ENCODE data around the gene SEMA5B. TPM values are rescaled to one million over a fixed set of nuclear protein-coding genes. Genes with fewer than 3 reads are reported as not detected.

Gene SEMA5B
- total RNA-seq, 1 experiment from 2014 or later: 0.04 TPM

GRCh38 chr3:122966045-122966444 lies 61.5 kb downstream of the SEMA5B start:
- no peak for TF ChIP-seq CTCF (conservative IDR thresholded peaks at IDR 0.05; ENCODE audit: low read depth, low read length)
- TF ChIP-seq EZH2 (IDR thresholded peaks at IDR 0.05; ENCODE audit: low read length, unreplicated experiment): no peak
- no peak for TF ChIP-seq EZH2phosphoT487 (IDR thresholded peaks at IDR 0.05; ENCODE audit: borderline replicate concordance, low read length)
- POLR2A ChIA-PET (ENCODE audit: unreplicated experiment): no interaction called here
- Histone ChIP-seq H3K9me2 (replicated peaks; ENCODE audit: low read length) (no peaks in the 10 kb centered on the region), H3K36me3 (ENCODE audit: low read depth, low read length) (no peaks in the 10 kb centered on the region), H4K20me1 (ENCODE audit: low read length) (no peaks in the 10 kb centered on the region), H3K79me2 (ENCODE audit: low read length) (no peaks in the 10 kb centered on the region), H3K9ac (ENCODE audit: low read length) (no peak overlapping the region), H3F3A (ENCODE audit: low read length, unreplicated experiment) (no peaks in the 10 kb centered on the region), H3K27me3 (ENCODE audit: low read length) (peaks cover 63% of the 10 kb centered on the region), H3K27ac (ENCODE audit: low read length) (no peak overlapping the region), H3K4me3 (ENCODE audit: low read length) (no peak overlapping the region), H3K4me1 (ENCODE audit: insufficient read depth, low read length) (no peaks in the 10 kb centered on the region), H2AFZ (ENCODE audit: low read length) (no peak overlapping the region), H3K4me2 (ENCODE audit: low read length) (no peak overlapping the region), H3K9me3 (ENCODE audit: low read length) (no peaks in the 10 kb centered on the region)
- CTCF ChIA-PET: no interaction called here
- no TSS peak for BruUV-seq (replicated peaks)
- intact Hi-C loops (cut with micrococcal nuclease): no loop called here
- DNase-seq: no peak
- no peak for ATAC-seq

GRCh38 chr3:122964811-122965210 lies 62.8 kb downstream of the SEMA5B start:
- H3K4me3 ChIP-seq (ENCODE audit: low read length): no peak overlapping the region
- no peaks in the 10 kb centered on the region for H3K9me3 ChIP-seq (ENCODE audit: low read length)
- POLR2A ChIA-PET (ENCODE audit: unreplicated experiment): no interaction called here
- peaks cover 59% of the 10 kb centered on the region for H3K27me3 ChIP-seq (ENCODE audit: low read length)
- H3K9me2 ChIP-seq (replicated peaks; ENCODE audit: low read length): no peaks in the 10 kb centered on the region
- H3K4me1 ChIP-seq (ENCODE audit: insufficient read depth, low read length): no peaks in the 10 kb centered on the region
- no peaks in the 10 kb centered on the region for H3K36me3 ChIP-seq (ENCODE audit: low read depth, low read length)
- H2AFZ ChIP-seq (ENCODE audit: low read length): no peak overlapping the region
- H3K4me2 ChIP-seq (ENCODE audit: low read length): no peak overlapping the region
- CTCF ChIA-PET: interaction anchor here (0.6 kb wide), 1 partner anchor 10 kb away, joined by 4 read pairs; no protein-coding TSS in a partner anchor
- BruUV-seq (replicated peaks): no TSS peak
- H3K9ac ChIP-seq (ENCODE audit: low read length): no peak overlapping the region
- DNase-seq (no peak), ATAC-seq (no peak)
- no peaks in the 10 kb centered on the region for H4K20me1 ChIP-seq (ENCODE audit: low read length)
- intact Hi-C loops (cut with micrococcal nuclease): no loop called here
- no peaks in the 10 kb centered on the region for H3K79me2 ChIP-seq (ENCODE audit: low read length)
- H3K27ac ChIP-seq (ENCODE audit: low read length): no peak overlapping the region
- no peaks in the 10 kb centered on the region for H3F3A ChIP-seq (ENCODE audit: low read length, unreplicated experiment)
- TF ChIP-seq EZH2phosphoT487 (IDR thresholded peaks at IDR 0.05; ENCODE audit: borderline replicate concordance, low read length) (no peak), EZH2 (IDR thresholded peaks at IDR 0.05; ENCODE audit: low read length, unreplicated experiment) (no peak)

GRCh38 chr3:122962149-122962548 lies 65.4 kb downstream of the SEMA5B start:
- ATAC-seq: no peak
- CTCF ChIA-PET: no interaction called here

More at GRCh38 chr3:122962149-122962548, 65.4 kb downstream of the SEMA5B start:
- no peak for DNase-seq
- Histone ChIP-seq H3K79me2 (ENCODE audit: low read length) (no peaks in the 10 kb centered on the region), H3K4me1 (ENCODE audit: insufficient read depth, low read length) (no peaks in the 10 kb centered on the region), H3K36me3 (ENCODE audit: low read depth, low read length) (no peaks in the 10 kb centered on the region), H3K4me2 (ENCODE audit: low read length) (no peak overlapping the region), H3K27ac (ENCODE audit: low read length) (no peak overlapping the region), H3K9me3 (ENCODE audit: low read length) (no peaks in the 10 kb centered on the region), H3F3A (ENCODE audit: low read length, unreplicated experiment) (no peaks in the 10 kb centered on the region), H3K4me3 (ENCODE audit: low read length) (no peak overlapping the region), H3K27me3 (ENCODE audit: low read length) (peaks cover 72% of the 10 kb centered on the region), H3K9me2 (replicated peaks; ENCODE audit: low read length) (no peaks in the 10 kb centered on the region), H4K20me1 (ENCODE audit: low read length) (no peaks in the 10 kb centered on the region), H3K9ac (ENCODE audit: low read length) (no peak overlapping the region), H2AFZ (ENCODE audit: low read length) (no peak overlapping the region)
- no peak for TF ChIP-seq CTCF (conservative IDR thresholded peaks at IDR 0.05; ENCODE audit: low read depth, low read length)
- TF ChIP-seq EZH2 (IDR thresholded peaks at IDR 0.05; ENCODE audit: low read length, unreplicated experiment): no peak
- no peak for TF ChIP-seq EZH2phosphoT487 (IDR thresholded peaks at IDR 0.05; ENCODE audit: borderline replicate concordance, low read length)
- no TSS peak for BruUV-seq (replicated peaks)
- intact Hi-C loops (cut with micrococcal nuclease): no loop called here
- POLR2A ChIA-PET (ENCODE audit: unreplicated experiment): no interaction called here

Data from PC-3 (cell line).